DMS53 treated with DMSO at 0.1 percent for 48 hours (cell line): Measurements from ENCODE around the gene SEZ6L.

Experiments used
- DNase-seq: peaks from one replicate; lab custom pipeline; 2025; ENCODE audit not compliant: unreplicated experiment; lab: John Stamatoyannopoulos, UW

Gene SEZ6L

DNA sequence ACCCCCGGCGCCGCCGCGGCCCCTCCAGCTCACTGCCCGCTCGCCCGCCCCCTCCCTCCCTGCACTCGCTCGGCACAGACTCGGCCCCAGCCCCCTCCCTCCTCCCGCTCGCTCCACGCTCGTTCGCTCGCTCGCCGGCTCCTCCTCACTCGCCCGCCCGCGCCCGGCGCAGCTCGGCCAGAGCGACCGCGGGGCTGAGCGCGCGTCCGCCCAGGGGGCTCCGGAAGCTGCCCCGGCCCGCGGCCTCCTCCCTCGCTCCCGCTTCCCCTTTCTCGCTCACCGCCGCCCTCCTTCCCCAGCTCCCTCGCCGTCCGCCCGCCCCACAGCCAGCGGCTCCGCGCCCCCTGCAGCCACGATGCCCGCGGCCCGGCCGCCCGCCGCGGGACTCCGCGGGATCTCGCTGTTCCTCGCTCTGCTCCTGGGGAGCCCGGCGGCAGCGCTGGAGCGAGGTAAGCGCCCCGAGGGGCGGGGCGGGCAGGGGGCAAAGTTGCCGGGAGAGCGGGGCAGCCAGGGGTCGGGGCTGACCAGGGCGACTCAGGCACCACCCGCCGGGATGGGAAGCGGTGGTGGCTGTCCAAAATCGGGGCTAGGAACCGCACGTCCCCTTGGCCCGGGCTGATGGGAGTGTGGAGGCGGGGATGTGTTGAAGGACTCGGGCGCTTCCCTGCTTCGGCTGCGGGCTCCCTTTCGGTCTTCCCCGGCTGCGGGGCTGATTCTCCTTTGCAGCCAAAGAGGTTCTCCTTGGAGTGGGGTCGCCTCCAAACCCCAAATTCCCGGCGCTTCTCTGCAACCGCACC lies at the start of gene SEZ6L:
Gene SEZ6L (plus strand): TSS at position 148 of the 797 bp plus-strand sequence. CDS start 208 bp downstream, at position 356.
- no peak for DNase-seq

DNA sequence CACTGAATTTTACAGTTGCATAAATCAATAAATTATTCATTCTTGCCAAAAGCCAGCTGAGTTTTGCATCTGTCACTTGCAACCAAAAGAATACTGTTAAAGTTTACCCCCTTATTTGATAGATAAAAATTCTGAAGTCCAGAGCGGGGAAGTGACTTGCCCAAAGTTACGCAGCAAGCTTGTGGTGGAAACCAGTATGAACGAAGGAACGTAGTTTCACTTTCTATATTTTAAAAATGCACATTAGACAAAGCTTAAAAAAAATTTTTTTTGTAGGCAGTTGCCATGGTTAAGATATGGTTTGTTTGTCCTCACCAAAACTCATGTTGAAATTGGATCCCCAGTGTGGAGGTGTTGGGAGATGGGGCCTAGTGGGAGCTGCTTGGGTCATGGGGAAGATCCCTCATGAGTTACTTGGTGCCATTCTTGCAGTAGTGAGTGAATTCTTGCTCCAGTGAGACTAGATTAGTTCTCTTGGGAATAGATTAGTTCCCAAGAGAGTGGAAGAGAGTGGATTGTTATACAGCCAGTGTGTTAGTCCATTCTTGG lies 46.3 kb upstream of the SEZ6L start:
- no peak for DNase-seq

DNA sequence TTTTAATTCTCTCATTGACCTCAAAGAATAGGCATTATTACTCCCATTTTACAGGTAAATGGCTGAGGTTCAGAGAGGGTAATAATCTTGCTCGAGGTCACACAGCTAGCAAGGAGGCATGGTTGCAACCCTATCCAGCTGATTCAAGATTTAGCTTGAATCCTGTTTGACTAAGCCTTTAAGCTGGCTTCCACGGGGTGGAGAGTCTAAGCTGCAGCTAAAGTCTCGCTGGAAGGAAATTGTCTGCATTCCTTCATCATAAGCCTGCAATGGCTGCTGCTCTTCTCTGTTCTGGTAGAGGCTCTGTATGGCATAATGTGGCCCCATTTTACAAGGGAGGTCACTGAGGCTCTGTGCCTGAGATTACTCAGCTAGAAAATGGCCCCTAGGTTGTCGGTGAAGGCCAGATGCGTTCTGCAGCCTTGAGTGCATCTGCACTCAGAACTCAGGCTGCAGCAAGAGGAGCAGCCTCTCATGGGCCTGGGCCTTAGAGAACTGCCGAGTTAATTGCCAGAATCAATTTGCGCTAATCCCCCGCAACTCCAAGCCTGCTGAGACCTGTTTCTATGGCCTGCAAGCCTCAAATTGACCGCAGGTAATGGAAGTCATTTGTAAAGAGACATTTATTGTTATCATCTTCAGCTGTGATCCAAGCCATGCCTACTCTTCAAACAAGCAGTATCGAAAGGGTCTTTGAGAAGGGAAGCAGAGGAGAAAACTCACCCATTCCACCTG lies 44.1 kb upstream of the SEZ6L start:
- DNase-seq = no peak

- no peak for DNase-seq
Measured at GRCh38 chr22:26127126-26127525, 42.1 kb upstream of the SEZ6L start.

- no peak for DNase-seq
Measured at GRCh38 chr22:26127556-26127955, 41.7 kb upstream of the SEZ6L start.

DNA sequence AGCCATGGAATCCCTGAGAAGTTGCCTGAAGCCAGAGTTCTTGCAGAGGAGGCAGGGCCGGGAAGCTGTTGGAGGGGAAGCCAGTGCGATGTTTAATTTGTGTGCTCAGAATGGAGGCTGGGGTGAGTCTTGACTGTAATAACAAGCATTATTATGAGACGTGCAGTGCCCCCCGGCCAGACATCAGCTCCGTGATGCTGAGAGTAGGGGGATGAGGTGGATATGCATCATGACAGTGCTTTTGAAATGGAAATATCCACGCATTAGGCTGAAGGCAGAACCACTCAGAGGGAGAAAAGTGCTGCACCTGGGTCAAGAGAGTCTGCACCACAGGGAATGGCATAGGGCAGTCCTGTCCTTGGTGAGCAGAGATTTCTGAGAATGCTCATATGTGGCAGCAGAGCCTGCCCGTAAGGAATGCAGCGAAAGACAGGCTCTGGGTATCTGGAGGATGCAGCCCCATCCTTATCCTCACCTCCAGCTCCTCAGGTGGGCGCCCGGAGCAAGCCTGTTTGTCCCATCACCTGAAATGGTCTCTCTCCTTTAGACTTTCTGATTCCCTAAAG lies 37.6 kb upstream of the SEZ6L start:
- DNase-seq = no peak

- DNase-seq = no peak
Measured at GRCh38 chr22:26134654-26135330, 34.5 kb upstream of the SEZ6L start.

GRCh38 chr22:26135806-26136205 lies 33.5 kb upstream of the SEZ6L start:
- no peak for DNase-seq

- no peak for DNase-seq
Measured at GRCh38 chr22:26139310-26139709, 30.0 kb upstream of the SEZ6L start.

DNA sequence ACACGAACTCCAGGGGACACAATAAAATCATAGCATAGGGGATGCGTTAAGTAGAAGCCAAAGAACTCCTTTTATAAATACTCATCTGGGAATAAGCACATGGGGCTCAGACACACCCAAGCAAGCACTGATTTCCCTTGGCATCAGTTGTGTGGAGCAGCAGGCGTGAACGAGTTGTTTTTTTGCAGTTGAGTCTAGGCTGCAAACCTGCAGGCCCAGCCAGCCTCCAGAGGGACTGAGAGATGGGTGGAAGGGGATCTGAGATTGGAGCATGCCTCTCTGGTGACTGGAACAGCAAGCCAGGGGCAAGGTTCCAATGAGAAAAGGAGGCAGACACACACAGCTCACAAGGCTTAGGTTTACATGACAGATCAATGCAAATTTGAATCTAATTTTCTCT lies 27.4 kb upstream of the SEZ6L start:
- DNase-seq = no peak

GRCh38 chr22:26143806-26144325 lies 25.4 kb upstream of the SEZ6L start:
- no peak for DNase-seq

GRCh38 chr22:26159886-26160285 lies 9.4 kb upstream of the SEZ6L start:
- no peak for DNase-seq

DNA sequence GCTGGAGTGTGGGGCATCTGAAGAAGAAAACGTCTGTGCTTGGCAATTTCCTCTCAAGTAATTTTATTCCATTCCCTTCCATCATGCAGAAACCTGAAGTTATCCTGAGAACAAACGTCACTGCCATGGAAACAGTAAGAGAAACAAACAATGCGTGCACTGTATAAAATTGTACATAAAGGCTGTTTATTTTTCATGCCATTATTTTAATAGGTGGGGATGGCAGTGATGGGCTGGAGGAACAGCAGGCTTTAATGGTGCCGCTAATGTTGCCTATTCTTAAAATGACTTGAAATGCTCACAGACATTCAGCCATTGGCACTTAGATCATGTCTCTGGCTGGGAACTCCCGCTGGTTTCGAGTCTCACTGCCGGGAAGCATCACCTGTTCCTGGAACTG lies 7.5 kb upstream of the SEZ6L start:
- DNase-seq = no peak

GRCh38 chr22:26162926-26163325 lies 6.3 kb upstream of the SEZ6L start:
- DNase-seq = no peak

- DNase-seq = no peak
Measured at GRCh38 chr22:26164174-26164573, 5.1 kb upstream of the SEZ6L start.

GRCh38 chr22:26168330-26168851 lies 871 bp upstream of the SEZ6L start:
- no peak for DNase-seq

DNA sequence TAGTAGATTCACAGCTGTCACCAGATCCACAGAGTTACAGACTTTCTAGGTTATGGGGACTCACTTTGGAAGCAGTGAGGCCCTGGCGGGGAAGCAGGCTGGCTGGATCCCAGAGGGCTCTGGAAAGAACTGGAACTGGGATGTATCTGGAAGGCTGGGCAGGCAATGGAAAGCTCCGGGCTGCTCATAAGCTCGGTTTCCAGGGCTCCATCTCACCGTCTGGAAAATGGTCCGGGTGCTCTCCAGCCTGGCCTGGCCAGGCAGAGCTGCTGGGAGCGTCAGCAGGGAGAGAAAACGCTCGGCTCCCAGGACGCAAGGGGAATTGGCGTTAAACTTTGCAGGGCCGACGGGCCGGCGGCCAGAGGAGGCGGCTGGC lies 335 bp upstream of the SEZ6L start:
- DNase-seq = no peak

DNA sequence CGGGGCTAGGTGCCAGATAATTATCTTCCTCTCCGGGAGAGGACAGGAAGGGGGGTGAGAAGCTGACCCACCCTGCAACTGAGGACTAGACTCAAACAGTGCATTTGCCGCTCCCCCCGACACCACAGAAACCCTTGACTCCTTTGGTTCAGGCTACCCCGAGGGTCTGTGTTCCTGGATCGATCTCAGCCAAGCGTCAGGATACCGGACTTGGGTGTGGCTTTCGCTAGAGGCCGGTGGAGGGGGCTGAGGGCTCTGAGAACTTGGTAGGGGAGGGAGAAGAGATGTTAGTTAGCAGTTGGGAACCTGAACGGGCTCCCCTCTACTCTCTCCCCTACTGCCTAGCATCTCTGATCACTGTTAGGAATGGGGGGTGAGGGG lies 840 bp downstream of the SEZ6L start:
- no peak for DNase-seq

- no peak for DNase-seq
Measured at GRCh38 chr22:26170795-26171580, 1.7 kb downstream of the SEZ6L start.

GRCh38 chr22:26172389-26172990 lies 3.2 kb downstream of the SEZ6L start:
- DNase-seq = no peak
